Measurements from ENCODE around the gene PPIE. TPM values are rescaled to one million over a fixed set of nuclear protein-coding genes. Genes with fewer than 3 reads are reported as not detected.

The PPIE gene
- total RNA-seq, 6 experiments from 2014 or later: 38.9 to 45.8 (median 41.7) TPM

DNA sequence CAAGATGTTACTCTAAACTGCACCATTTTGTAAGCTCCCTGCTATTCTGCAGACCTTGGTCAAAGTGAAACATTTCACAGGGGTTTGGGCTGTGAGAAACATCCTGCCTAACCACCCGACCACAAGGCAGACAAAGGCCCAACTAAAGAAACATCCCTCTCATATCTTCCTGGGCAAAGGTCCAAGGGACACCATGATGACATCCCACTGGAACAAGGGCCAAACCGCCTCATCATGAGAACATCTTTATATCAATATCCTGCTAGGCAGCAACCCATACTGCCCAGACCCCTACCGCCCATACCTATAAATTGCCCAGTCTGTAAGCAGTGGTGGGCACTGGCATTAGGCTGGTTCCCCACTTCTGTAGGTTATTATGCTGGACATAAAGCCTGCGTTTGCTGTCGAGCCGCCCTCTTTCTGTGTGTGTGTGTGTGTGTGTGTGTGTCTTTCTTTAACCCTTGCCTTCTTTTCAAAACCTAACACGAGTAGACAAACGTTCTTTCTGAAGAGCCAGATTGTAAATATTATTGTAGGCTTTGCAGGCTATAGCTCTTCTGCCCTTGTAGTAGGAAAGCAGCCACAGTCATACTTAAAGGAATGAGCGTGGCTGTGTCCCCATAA lies 1.0 kb upstream of the PPIE start:
- Mint-ChIP-seq H3K36me3 (ENCODE audit: low read depth) (peaks cover 24% of the 10 kb centered on the region; the same call in 1 of the 2 replicates), H3K27me3 (ENCODE audit: insufficient read depth) (peaks cover 19% of the 10 kb centered on the region), H3K27ac (no peak overlapping the region), H3K4me1 (ENCODE audit: low read depth) (peaks cover 18% of the 10 kb centered on the region), H3K4me3 (no peak overlapping the region), H3K9me3 (no peaks in the 10 kb centered on the region)
- no peak for DNase-seq
- TF ChIP-seq CTCF (IDR thresholded peaks at IDR 0.05): no peak

DNA sequence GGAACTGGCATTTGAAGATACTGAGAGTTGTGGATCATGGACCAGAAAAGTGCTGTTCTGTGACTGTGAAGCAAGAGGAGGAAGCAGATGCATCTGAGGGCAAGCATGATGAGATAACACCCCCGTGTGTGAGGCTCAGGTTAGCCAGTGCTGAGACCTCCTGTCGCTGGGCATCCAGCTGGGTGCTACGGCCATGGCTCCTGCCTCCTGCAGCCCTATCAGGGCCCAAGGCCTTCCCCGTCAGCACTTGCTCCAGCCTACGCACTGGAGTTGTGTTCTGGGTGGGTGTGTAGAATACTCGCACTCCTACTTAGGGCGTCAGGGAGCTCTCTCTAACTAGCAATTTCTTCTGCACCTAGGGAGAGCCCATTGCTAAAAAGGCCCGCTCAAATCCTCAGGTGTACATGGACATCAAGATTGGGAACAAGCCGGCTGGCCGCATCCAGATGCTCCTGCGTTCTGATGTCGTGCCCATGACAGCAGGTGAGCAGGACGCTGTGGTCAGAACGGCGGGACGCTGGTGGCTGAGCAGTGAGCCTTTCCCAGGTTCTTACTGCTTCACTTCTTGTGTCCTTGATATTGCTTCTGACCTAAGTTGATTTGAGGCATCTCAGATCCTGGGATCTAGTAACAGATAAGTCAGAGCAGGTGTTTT lies 6.5 kb downstream of the PPIE start:
- DNase-seq: no peak
- no peaks in the 10 kb centered on the region for H3K27me3 Mint-ChIP-seq (ENCODE audit: insufficient read depth)
- H3K9me3 Mint-ChIP-seq: no peaks in the 10 kb centered on the region
- peaks cover 50% of the 10 kb centered on the region for H3K36me3 Mint-ChIP-seq (ENCODE audit: low read depth)
- no peak overlapping the region for H3K27ac Mint-ChIP-seq
- H3K4me3 Mint-ChIP-seq: no peak overlapping the region
- no peak for TF ChIP-seq CTCF (IDR thresholded peaks at IDR 0.05)
- H3K4me1 Mint-ChIP-seq (ENCODE audit: low read depth): peaks cover 3% of the 10 kb centered on the region

DNA sequence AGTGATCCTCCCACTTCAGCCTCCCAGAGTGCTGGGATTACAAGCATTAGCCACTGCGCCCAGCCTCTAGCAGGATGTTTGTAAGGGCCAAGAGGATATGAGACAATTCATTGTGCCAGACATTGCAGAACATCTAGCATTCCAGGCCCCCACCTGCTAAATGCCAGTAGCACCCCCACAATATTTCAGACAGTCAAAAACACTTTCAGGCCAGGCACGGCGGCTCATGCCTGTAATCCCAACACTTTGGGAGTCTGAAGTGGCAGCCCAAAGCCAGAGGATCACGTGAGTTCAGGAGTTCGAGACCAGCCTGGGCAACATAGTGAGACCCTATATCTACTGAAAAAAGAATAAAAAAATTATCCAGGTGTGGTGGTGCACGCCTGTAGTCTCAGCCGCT lies 12.9 kb downstream of the PPIE start:
- Mint-ChIP-seq H3K27ac (no peak overlapping the region), H3K4me3 (no peak overlapping the region), H3K9me3 (no peaks in the 10 kb centered on the region), H3K27me3 (ENCODE audit: insufficient read depth) (no peaks in the 10 kb centered on the region; the same call in 1 of the 2 replicates), H3K4me1 (ENCODE audit: low read depth) (no peaks in the 10 kb centered on the region), H3K36me3 (ENCODE audit: low read depth) (peaks cover 27% of the 10 kb centered on the region)
- DNase-seq: no peak
- no peak for TF ChIP-seq CTCF (IDR thresholded peaks at IDR 0.05)

GRCh38 chr1:39752703-39753102 lies 14.0 kb downstream of the PPIE start:
- Mint-ChIP-seq H3K36me3 (ENCODE audit: low read depth) (peaks cover 28% of the 10 kb centered on the region), H3K4me1 (ENCODE audit: low read depth) (no peaks in the 10 kb centered on the region), H3K4me3 (no peak overlapping the region), H3K27ac (no peak overlapping the region), H3K27me3 (ENCODE audit: insufficient read depth) (no peaks in the 10 kb centered on the region; the same call in 1 of the 2 replicates), H3K9me3 (no peaks in the 10 kb centered on the region)
- TF ChIP-seq CTCF (IDR thresholded peaks at IDR 0.05): no peak
- no peak for DNase-seq

- Mint-ChIP-seq H3K9me3 (no peaks in the 10 kb centered on the region), H3K27me3 (ENCODE audit: insufficient read depth) (no peaks in the 10 kb centered on the region; the same call in 1 of the 2 replicates), H3K36me3 (ENCODE audit: low read depth) (peaks cover 28% of the 10 kb centered on the region), H3K4me3 (no peak overlapping the region), H3K4me1 (ENCODE audit: low read depth) (no peaks in the 10 kb centered on the region), H3K27ac (no peak overlapping the region)
- TF ChIP-seq CTCF (IDR thresholded peaks at IDR 0.05): no peak
- DNase-seq: no peak
Observed at GRCh38 chr1:39753132-39754025, 14.7 kb downstream of the PPIE start.

All from HFFc6 (cell line).